ENCODE measurements around the gene CHDH.

The CHDH gene, protein sequence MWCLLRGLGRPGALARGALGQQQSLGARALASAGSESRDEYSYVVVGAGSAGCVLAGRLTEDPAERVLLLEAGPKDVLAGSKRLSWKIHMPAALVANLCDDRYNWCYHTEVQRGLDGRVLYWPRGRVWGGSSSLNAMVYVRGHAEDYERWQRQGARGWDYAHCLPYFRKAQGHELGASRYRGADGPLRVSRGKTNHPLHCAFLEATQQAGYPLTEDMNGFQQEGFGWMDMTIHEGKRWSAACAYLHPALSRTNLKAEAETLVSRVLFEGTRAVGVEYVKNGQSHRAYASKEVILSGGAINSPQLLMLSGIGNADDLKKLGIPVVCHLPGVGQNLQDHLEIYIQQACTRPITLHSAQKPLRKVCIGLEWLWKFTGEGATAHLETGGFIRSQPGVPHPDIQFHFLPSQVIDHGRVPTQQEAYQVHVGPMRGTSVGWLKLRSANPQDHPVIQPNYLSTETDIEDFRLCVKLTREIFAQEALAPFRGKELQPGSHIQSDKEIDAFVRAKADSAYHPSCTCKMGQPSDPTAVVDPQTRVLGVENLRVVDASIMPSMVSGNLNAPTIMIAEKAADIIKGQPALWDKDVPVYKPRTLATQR
- total RNA-seq, result 0 to 1.9 (median 0.88) reads per million in 4 experiments

DNA sequence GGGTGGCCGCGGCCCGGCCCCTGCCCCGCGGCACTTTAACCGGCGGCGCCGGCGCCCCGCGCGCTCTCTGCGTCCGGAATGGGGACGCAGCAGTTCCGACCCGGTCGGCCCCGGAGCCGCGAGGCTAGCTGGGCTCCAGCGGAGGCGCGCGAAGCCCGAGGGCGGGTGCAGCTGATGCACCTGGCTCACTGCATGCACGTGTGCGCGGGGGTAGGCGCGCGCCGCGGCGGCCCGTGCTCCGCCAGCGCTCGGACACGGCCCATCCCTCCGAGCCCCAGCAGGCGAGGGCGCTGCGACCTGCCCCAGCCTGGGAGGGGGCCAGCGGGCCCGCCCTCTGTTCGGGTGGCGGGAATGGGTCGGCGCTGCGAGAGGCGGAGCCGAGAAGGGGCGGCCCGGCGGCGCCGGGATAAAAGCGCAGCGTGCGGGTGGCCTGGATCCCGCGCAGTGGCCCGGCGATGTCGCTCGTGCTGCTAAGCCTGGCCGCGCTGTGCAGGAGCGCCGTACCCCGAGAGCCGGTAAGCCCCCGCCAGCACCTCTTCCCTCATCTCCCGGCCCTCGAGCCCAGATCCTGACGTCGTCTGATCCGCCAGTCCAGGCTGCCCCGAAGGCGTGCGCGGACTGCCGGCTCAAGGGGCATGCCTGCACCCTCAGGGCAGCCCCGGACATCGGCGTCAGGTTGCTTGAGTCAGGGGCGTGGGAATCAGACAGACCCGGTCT, at the start of gene CHDH, which contains the start of gene IL17RB:
CHDH (minus strand) TSS at position 286 of the 717 bp plus-strand sequence. CDS start 22,411 bp downstream, outside the sequence.
IL17RB (plus strand) TSS at position 435 of the 717 bp plus-strand sequence; CDS start at position 456, 21 bp downstream.
- DNase-seq, result no peak

DNA sequence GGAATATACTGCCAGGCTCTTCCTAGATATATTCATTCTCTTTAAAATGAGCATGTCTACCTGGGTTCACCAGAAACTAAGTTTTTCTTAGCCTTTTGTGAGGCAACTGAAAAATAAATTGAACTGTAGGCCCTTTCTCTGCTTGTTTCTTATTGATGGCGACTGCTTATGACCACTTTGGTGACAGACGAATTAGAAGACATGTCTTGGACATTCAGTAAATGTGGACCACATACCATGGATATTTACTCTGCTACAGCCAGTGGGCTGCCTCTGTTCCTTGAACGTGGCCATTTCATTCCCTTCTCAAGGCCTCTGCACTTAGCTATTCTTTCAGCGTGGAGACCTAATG, 46.0 kb upstream of the CHDH start:
- no peak for DNase-seq

DNA sequence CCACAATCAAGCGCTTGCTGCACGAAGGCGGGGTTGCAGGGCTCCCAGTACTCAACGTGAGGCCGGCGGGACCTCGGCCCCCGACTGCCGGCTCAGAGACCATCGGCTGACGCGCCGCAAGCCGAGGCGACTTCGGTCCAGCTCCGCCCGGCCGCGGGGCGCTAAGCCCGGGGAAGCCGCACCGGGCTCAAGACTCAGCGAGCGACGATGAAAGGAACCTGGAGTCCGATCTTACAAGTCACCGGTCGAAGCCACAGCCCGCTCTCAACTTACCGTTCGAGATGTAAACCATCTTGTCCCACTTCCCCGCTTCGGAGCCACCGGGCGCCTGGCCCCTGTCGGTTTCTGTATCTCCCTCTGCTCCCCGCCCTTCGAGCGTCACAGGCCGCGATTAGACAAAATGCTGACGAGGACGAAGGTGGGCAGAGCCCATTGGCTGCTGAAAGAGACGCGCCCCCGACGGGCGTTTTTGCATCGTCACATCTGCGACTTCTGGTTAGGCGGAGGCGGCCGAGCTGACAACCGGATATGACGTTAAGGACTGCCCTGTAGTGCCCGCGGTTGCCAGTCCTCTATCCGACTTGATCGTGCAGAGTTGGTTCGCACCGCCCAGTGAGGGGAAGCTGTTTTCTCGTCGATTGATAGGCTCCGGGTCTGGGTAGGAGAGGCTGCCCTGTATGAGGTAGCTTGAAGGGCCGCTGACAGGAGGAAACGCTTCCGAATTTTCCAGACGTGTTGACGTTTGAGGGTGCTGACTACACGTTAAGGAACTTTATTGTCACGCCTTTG, 45.5 kb upstream of the CHDH start, which contains the start of gene SELENOK:
SELENOK (minus strand) TSS at position 363 of the 789 bp plus-strand sequence.
- DNase-seq, result peak; percentile 92

DNA sequence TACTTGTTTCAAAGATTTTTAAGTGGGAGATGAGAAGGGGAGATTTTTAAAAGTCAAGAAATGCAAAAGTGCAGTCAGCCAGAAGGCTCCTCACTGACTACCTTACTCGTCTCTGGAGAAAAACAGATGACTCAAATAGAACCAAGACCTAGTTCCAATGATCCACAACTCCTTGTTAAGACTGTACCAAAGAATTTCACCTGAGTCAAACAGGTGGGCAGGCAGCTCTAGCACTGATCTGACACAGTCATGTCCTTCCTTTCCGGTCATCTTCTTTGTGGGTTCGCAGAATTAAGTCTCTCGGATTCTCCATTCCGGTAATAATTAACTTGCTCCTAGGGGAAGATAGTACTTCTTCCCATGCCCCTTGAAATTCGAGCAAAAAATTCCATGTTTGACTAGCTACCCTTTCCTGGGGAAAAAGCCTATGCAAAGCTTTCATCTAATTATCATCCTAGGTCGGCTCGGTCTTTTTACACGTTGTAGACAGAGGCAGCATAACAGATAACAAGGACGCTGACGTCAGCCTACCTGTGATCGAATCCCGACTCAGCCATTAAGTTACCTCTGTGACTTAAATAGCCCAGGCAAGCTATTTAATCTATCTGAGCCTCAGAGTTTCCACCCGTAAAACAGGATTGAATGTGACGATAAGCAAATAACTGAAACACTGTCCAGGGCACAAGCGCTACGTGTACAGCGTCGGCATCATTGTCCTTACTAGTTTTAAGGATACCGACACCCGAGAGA, 44.7 kb upstream of the CHDH start:
- DNase-seq, result peak; percentile 38

DNA sequence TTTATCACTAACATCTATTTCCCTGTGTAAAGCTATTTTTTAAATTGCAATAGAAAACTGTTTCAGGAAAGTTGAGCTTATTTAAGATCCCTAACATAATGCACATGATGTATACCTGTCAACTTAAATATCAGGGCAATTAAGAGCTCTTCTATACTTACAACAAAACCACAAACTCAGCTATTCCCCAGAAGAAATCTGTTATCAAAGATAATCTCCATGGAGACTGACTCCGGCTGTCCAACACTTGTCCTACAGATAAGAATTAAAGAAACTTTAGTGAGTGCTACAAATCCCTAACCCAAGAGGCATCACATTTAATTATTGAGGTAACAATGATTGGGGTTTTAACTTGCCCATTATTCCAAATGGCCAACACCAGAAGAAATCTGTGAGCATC, 42.0 kb upstream of the CHDH start:
- no peak for DNase-seq

DNA sequence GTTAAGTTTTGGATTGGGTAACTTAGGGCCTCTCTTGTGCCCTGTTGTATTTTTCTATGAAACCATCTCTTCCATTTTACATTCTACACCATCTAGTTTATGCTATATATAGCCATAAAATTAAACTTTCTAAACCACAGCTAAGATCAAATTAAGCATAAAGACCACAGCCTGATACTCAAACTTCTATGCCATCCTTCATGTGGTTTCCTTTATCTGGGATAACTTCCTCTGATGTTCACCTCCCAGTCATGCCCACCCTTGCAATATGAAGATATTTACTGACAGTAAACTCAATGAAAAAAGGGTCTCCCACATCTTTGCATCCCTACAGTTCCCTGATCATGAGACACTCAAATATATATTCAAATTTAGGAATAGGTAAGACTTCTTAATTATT, 41.2 kb upstream of the CHDH start:
- DNase-seq, result no peak

DNA sequence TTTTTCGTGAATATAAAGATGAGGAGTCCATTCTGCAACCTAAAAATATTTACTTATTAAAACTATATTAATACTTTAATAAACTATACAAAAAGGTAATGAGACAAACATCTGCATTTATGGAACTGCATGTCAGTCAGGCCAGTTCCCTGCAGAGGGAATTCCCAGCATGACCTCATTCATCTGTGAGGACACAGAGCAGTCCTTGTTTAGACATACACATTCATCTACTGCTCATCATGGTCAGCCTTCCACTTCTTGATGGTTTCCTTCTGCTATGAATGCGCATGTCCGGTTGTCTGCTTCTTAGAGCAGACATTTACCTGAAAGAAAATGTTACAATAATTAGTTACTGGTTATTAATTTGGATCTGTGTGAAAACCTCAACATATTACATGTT, 39.0 kb upstream of the CHDH start:
- no peak for DNase-seq

DNA sequence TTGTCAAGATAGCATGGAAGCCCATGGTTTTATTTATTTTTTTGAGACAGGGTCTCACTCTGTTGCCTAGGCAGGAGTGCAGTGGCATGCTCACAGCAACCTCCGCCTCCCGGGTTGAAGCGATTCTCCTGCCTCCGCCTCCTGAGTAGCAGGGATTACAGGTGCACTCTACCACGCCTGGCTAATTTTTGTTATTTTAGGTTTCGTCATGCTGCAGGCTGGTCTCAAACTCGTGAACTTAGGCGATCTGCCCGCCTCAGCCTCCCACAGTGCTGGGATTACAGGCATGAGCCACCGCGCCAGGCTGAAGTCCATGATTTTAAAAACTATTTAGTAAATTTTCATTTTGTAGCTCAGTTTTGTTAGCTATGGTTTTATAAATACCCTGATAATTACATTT, 38.4 kb upstream of the CHDH start:
- DNase-seq, result no peak

DNA sequence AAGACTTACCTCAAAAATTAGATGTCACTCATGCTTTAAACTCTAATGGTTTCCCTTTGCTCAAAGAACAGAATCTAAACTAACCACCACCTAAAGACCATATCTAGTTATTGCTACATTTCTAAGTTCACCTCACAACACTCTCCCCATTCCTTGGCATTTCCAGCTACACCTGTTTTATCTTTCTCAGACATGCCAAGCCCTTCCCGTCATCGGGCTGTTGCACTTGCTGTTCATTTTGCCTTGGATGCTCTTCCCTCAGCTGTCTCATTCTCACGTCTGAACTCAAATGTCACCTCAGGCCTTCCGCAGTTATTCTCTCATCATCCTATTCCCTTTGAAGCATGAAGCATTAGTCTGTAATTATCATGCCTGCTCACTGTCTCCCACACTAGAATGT, 36.8 kb upstream of the CHDH start:
- DNase-seq, result no peak

DNA sequence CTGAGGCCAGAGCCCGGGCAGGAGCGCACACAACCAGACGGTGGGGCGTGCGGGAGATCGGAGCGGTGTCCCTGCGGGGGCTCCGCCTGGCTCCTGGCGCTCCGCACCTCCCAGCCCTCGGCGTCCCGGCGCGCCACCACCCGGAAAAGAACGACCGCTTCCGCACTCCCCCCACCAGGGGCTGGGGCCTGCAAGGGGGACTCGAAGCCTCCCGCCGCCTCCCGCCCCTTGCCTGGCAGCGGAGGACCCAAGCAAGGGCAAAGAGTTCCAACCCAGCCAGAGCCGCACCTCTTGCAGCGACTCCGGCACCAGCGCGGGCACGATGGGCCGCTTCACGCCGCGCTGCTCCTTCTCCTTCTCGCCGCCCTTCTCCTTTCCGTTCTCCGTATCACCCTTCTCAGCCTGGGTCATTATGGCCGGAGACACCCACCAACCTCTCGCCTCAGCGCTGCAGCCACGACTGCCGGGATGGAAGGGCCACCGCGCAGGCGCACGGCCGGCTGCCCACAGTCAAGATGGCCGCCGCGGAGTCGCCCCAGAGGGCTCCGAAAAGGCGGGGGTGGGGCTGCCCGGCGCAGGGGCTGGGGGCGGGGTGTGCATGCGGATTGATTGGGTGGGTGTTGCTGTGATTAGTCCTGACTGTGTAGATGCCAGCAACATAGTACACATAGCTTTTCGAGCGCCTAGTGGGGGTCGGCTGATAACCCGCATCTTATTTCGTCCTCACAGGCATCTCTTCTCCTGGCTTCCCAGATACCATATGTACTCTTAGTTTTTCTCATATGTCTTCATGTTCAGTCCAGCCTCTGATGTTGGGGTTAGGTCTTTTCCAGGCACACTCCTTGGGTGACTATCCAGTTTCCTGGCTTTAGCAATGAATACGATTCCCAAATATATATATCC, 35.7 kb upstream of the CHDH start, which contains the start of gene ACTR8:
ACTR8 (minus strand) TSS at position 462 of the 903 bp plus-strand sequence; CDS start at position 411, 51 bp downstream.
- DNase-seq, result peak; percentile 79

DNA sequence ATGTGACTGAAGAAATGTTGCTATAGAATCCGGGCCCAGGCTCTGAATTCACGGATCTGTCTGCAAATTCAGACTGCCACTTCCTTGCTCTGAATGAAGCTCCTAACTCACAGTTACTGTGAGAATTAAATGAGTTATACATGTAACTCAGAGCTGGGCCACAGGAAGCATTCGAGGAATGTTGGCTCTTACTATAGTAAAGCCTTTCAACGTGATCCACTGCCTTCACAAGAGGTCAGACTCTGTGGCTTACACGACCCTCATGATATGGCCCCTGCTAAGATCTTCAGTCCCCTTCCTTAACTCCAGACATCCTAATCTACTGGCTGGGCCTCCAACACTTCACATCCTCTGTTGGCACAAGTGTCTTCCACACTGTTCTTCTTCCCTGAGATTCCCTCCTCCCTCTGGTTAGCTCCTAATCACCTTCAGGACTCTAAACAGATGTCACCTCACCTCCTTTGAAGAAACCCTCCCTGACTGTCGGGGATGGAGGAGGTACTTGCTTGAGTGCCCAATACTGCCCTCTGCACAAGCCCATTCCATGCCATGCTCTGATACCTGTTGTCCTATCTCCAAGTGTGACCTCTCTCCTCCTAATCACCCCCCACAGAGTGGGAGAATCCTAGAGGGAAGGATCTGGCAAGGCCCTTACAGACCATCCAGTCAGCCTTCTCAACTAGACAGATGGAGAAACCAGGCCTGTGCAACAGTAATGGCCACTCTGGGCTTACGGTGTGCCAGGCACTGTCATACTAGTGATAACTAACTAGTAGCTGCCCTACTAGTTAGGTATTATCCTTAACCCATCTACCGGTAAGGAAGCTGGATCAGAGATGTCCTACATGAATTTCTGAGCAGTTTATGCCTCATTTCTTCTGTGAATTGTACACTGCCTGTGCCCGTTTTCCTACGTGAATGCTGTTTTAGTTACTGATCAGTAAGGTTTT, 34.5 kb upstream of the CHDH start:
- no peak for DNase-seq

DNA sequence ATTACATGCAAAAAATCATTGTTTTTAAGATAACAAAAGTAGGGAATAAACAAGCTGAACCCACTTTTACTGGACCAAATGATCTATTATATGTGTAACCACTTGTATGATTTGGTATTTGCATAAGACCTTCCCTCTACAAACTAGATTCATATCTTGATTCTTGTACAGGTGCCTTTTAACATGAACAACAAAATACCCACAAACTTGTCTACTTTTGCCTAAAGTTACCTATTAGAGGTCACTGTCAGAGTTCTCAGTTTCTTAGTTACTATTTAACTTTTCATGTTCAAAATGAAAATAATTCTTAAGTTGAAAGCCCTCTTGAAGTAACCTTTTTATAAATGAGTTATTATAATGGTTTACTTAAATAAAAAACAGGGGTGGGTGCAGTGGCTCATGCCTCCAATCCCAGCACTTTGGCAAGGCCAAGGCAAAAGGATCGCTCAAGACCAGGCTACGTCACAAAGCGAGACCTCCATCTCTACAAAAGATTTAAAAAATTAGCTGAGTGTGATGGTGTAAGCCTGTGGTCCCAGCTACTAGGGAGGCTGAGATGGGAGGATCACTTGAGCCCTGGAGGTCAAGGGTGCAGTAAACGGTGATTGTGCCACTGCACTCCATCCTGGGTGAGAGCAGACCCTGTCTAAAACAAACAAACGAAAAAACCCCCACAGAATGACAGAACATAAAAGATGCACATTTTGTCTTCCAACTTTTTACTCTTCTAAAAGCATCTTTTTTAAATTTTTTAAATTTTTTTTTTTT, 19.7 kb upstream of the CHDH start:
- DNase-seq, result no peak

DNA sequence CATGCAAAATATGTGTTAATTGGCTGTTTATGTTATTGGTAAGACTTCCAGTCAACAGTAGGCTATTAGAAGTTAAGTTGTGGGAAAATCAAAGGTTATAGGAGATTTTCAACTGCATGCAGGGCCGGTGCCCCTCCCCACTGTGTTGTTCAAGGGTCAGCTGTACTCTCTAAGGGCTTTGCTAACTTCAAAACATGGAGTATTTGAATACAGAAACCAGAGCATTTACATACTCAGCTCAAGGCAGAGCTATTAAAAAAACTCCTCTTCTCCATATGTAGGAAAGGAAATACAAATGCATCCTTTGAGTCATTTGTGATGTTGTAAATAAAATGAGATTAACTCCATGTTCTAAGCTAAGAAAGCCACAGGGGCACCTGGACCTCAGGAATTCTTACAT, 16.9 kb upstream of the CHDH start:
- DNase-seq, result no peak

DNA sequence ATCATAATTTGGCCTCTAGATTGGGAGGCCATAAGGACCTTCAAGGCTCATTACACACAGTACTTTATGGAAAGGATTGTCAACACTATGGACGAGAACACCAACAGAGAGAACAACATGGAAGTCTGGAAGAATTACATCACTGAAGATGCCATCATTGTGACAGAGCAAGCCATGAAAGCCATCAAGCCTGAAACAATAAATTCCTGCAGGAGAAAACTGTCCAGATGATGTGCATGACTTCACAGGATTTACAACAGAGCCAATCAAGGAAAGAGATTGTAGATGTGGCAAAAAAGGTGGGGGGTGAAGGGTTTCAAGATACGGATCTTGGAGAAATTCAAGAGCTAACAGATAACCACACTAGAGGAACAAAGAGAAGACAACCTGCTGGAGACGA, 16.0 kb upstream of the CHDH start:
- DNase-seq, result no peak

DNA sequence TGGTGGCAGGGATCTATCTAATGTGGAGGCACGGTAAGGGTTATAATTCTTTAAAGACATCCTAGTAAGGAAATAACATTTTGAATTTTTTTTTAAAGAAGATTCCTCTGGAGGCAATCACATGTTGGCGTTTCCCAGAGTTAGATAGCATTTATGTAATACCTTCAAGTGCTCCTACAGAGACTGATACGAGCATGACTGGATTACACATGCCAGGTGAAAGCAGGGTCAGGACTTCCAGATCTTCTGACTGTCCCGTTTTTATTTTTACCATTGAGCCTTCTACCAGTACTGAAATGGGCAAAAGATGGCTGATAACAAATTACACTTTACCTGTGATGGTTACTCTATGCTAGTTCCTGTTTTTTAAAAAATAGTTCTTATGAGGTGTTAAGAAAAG, 14.0 kb upstream of the CHDH start:
- DNase-seq, result no peak

DNA sequence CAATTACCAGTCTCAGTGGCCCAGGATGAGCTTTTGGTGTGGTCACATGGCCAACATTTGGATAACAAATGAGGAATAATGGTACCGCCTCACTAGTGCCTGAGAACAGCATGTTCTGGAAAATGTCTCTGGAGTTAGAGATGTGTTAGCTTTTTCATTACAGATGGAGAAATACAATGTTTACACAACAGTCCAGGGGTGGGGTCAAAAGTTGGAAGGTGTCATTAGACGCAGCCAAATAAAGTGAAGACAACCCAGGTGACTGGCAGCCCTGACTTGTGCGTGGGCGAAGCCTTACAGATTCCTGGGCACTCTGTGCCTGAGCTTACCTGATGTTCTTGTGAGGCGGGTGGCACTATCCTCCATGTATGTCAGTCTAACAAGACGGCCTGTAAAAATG, 13.0 kb upstream of the CHDH start:
- DNase-seq, result no peak

DNA sequence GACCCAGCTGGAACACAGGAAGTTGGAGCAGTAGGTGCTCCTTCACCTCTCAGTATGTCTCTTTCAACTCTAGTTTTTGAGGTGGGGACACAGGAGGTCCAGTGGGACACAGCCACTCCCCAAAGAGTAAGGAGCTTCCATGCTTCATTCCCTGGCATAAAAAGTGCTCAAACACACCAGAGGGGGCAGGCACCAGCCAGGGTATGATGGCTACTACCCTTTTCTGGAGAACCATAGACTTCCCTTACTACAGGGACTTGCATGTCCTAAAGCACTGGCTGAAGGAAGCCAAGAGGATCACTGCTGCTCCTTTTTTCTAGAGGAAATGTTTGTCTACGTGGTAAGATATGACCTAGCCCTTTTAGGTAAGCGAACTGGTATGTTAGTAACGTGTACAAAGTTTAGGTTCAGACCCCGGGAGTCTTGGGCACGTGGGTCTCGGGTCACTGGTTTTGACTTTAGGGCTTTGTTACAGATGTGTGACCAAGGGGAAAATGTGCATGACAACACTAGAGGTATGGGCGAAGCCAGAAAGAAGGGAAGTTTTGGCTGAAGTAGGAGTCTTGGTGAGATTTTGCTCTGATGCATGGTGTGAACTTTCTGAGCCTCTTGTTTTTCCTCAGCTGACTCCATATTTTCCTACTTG, 12.0 kb upstream of the CHDH start:
- DNase-seq, result no peak

DNA sequence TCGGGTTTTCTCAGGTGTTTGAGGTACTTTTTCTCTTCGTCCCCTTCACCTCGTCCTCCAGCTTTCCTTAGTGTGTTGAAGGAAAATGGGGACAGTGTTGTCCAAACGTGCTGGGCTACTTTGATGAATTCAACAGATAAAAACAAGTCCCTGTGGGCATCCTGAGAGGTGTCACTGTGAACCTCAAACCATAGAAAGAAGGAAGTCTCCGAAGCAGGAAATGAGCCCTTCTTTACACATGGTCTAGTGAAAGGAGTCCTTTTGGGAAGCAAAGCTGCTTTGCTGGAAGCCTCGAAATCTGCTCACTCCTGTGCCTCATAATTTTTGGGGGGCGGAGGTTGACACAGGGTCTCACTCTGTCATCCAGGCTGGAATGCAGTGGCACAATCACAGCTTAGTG, 10.7 kb upstream of the CHDH start:
- no peak for DNase-seq

Data from effector CD8-positive, alpha-beta T cell (primary cell).